Measurements from ENCODE around the gene RAB6B. TPM values are rescaled to one million over a fixed set of nuclear protein-coding genes. Genes with fewer than 3 reads are reported as not detected.

RAB6B gene
- polyA plus RNA-seq, 2 of the 4 experiments (the other 2 are of a cell fraction), result 2.4 to 2.5 TPM

GRCh38 chr3:133899311-133899710, 3.6 kb upstream of the RAB6B start:
- FAIRE-seq (no peak), DNase-seq (ENCODE audit: low read depth in 1 of 2, low spot score in 1 of 2) (no peak), ATAC-seq (no peak)
- TF ChIP-seq FOSB (CRISPR knock-in tag; IDR thresholded peaks at IDR 0.05) (no peak), RCOR1 (IDR thresholded peaks at IDR 0.05; ENCODE audit: low read depth, low read length) (no peak), BHLHE40 (IDR thresholded peaks at IDR 0.05; ENCODE audit: low read depth, low read length) (no peak), FOXS1 (CRISPR knock-in tag; IDR thresholded peaks at IDR 0.05) (no peak), REST (IDR thresholded peaks at IDR 0.05) (no peak), KDM1A (IDR thresholded peaks at IDR 0.05; ENCODE audit: low read depth) (no peak), POLR2AphosphoS2 (conservative IDR thresholded peaks at IDR 0.05; ENCODE audit: low read length) (no peak), ELK1 (IDR thresholded peaks at IDR 0.05; ENCODE audit: low read depth, low read length) (no peak), CHD2 (IDR thresholded peaks at IDR 0.05; ENCODE audit: low read length, partially characterized antibody) (no peak), NPAS2 (CRISPR knock-in tag; IDR thresholded peaks at IDR 0.05; ENCODE audit: borderline replicate concordance) (no peak), CHD4 (IDR thresholded peaks at IDR 0.05; ENCODE audit: borderline replicate concordance) (no peak), JUNB (IDR thresholded peaks at IDR 0.05) (no peak), USF2 (IDR thresholded peaks at IDR 0.05) (no peak), HDAC2 (IDR thresholded peaks at IDR 0.05) (no peak), FOSL2 (IDR thresholded peaks at IDR 0.05) (no peak), FOSL2 (CRISPR knock-in tag; IDR thresholded peaks at IDR 0.05) (no peak), HES2 (IDR thresholded peaks at IDR 0.05) (no peak), BCL3 (IDR thresholded peaks at IDR 0.05) (no peak), PBX3 (IDR thresholded peaks at IDR 0.05) (no peak), RARB (CRISPR knock-in tag; IDR thresholded peaks at IDR 0.05) (no peak), HOXA7 (CRISPR knock-in tag; IDR thresholded peaks at IDR 0.05) (no peak)
- H3K4me3 ChIP-seq, result no peak overlapping the region
- ChIA-PET CTCF (interaction anchor here (0.7 kb wide), 1 partner anchor 131 kb away, joined by 3 read pairs; no protein-coding TSS in a partner anchor), POLR2A (no interaction called here)
- 0 out of 3 replicates have a peak, but pooled peaks cover 4% of the 10 kb centered on the region for H3K4me1 ChIP-seq
- H3K27ac ChIP-seq, result no peak overlapping the region
- no peak overlapping the region for H3K4me2 ChIP-seq
- H3K9me3 ChIP-seq, result no peaks in the 10 kb centered on the region
